ENCODE data around the gene VAT1.
"Not testable (repeated sequence)": the region's sequence is repeated elsewhere in the genome, so short reads cannot be mapped to it uniquely, and the experiment has no call there.

GRCh38 chr17:43000894-43001293 is 21.3 kb downstream of the VAT1 start:
- TF ChIP-seq CTCF (conservative IDR thresholded peaks at IDR 0.05 in 1 of 2, IDR thresholded peaks at IDR 0.05 in 1 of 2; ENCODE audit: low read depth in 1 of 2, low read length in 2 of 2); EZH2 (IDR thresholded peaks at IDR 0.05; ENCODE audit: low read length, missing control alignments): not testable (repeated sequence)
